ENCODE measurements around the gene CROCC2. TPM values are rescaled to one million over a fixed set of nuclear protein-coding genes. Genes with fewer than 3 reads are reported as not detected.

The CROCC2 gene
- total RNA-seq, 1 donor from 2014 or later = 2.9 TPM

GRCh38 chr2:240886678-240887609, 19.2 kb upstream of the CROCC2 start:
- H3K4me1 ChIP-seq = no peaks in the 10 kb centered on the region
- DNase-seq (ENCODE audit: low spot score in 2 of 2) = no peak
- H3K4me3 ChIP-seq = no peak overlapping the region
- no peaks in the 10 kb centered on the region for H3K36me3 ChIP-seq
- no peak for TF ChIP-seq CTCF (IDR thresholded peaks at IDR 0.05)
- no peaks in the 10 kb centered on the region for H3K9me3 ChIP-seq
- H3K27ac ChIP-seq = no peak overlapping the region
- intact Hi-C loops (cut with DNase I) = no loop called here
- no peaks in the 10 kb centered on the region for H3K27me3 ChIP-seq

DNA sequence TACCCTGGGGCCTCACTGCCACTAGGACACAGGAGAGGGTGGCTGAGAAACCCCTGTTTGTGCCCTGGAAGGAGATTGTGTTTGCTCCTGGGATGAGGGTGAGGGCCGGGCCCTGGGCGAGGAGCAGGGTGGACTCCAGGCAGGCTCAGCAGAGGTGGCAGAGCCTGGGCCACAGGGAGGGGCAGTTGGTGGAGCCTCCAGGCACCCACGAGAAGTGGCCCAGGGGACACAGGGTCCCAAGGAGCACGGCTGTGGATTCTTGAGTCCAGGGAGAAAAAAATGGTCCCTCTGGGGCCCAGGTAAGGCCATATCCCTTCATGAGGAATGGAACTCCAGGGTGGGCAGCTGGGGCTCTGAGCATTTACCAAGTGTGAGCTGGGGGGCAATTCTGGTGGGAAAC, 18.5 kb upstream of the CROCC2 start:
- TF ChIP-seq CTCF (IDR thresholded peaks at IDR 0.05) = no peak
- intact Hi-C loops (cut with DNase I) = no loop called here

GRCh38 chr2:240888130-240888889, 17.8 kb upstream of the CROCC2 start:
- DNase-seq (ENCODE audit: low spot score in 2 of 2) = no peak
- Histone ChIP-seq H3K4me3 (no peak overlapping the region), H3K27me3 (no peaks in the 10 kb centered on the region), H3K27ac (no peak overlapping the region), H3K4me1 (no peaks in the 10 kb centered on the region), H3K36me3 (no peaks in the 10 kb centered on the region), H3K9me3 (no peaks in the 10 kb centered on the region)
- intact Hi-C loops (cut with DNase I) = no loop called here
- no peak for TF ChIP-seq CTCF (IDR thresholded peaks at IDR 0.05)

More for the DNA sequence above, 18.5 kb upstream of the CROCC2 start:
- Histone ChIP-seq H3K4me3 (no peak overlapping the region), H3K4me1 (no peaks in the 10 kb centered on the region), H3K9me3 (no peaks in the 10 kb centered on the region), H3K27ac (no peak overlapping the region), H3K36me3 (no peaks in the 10 kb centered on the region), H3K27me3 (no peaks in the 10 kb centered on the region)
- DNase-seq (ENCODE audit: low spot score in 2 of 2) = no peak

DNA sequence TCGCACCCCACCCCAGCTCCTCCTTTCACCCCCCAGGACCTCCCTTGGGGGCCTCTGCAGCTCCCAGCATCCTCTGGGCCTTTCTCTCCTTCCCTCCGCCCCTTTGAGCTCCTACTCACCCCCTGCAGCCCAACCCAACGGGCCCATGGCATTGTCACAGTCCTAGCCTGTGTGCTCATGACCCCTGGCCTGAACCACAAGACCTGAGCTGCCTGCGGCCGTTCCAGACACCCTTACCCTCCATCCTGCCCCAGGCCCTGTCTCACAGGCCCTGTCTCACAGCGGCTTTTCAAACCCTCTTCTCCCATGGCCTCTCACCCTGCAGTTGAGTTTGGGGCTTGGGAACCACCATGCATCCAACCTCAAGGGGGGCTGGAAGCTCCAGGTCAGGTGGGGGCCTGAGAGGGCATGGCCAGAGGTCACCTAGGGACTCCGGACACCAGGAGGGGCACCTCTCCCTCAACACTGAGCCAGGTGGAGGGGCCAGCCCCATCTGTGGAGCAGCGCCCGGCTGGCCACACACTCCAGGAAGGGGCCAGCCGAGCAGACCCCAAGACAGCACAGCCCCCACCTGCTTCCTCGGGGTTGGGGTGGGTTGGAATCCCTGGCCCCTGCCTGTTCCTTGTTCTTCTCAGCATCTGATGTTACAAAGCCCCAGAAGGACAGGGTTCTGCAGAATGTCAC, 17.1 kb upstream of the CROCC2 start:
- no peaks in the 10 kb centered on the region for H3K4me1 ChIP-seq
- intact Hi-C loops (cut with DNase I) = no loop called here
- H3K36me3 ChIP-seq = no peaks in the 10 kb centered on the region
- H3K4me3 ChIP-seq = no peak overlapping the region
- H3K27me3 ChIP-seq = no peaks in the 10 kb centered on the region
- H3K9me3 ChIP-seq = no peaks in the 10 kb centered on the region
- H3K27ac ChIP-seq = no peak overlapping the region
- DNase-seq (ENCODE audit: low spot score in 2 of 2) = no peak
- TF ChIP-seq CTCF (IDR thresholded peaks at IDR 0.05) = no peak

DNA sequence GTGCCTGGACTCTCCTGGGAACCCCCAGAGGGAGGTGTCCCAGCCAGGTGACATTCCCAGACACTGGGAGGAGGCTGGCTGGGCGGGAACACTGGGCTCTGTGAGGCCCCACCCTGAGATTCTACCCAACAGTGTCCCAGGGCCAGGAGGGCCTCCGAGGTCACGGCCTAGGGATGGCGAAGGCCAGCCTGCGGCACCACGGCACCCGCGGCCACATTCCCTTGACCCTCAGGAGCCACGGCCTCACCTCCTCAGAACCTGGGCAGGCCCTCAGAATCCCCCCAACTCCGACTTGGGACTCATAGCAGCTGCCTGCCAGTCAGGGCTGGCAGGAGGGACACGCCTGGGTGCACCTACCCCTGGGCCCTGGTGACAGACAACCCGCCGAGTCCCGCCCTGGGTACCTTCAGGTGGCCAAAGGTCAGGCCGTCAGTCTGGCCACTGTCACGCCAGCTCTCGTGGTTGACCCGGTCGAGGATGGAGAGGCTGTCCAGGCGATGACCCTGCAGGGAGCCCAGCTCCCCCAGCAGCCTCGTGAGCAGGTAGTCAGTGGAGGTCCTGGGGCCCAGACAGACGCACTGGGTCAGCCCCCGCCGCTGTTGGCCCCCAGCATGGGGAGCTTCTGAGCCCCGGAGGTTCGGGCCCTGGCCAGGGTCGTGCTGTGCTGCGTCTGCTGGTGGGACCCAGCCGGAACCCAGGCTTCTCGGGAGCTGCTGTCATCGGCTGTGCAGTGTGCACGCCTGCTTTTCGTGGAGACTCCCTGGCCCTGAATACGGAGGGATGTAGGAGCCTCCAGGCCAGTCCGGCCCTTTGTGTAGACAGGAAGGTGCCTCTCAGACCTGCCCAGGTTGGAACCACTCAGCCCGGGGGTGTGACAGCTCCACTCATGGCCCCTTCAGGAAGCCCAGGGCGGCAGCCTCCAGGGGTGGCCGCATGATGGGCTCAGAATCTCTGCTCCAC, 16.3 kb upstream of the CROCC2 start:
- DNase-seq (ENCODE audit: low spot score in 2 of 2) = no peak
- H3K27me3 ChIP-seq = no peaks in the 10 kb centered on the region
- no peaks in the 10 kb centered on the region for H3K36me3 ChIP-seq
- intact Hi-C loops (cut with DNase I) = no loop called here
- H3K9me3 ChIP-seq = no peaks in the 10 kb centered on the region
- H3K4me3 ChIP-seq = no peak overlapping the region
- H3K4me1 ChIP-seq = no peaks in the 10 kb centered on the region
- no peak overlapping the region for H3K27ac ChIP-seq
- no peak for TF ChIP-seq CTCF (IDR thresholded peaks at IDR 0.05)

All from ascending aorta (tissue), 2 donors.